Measurements from ENCODE around the gene AURKAIP1.

Gene AURKAIP1

DNA sequence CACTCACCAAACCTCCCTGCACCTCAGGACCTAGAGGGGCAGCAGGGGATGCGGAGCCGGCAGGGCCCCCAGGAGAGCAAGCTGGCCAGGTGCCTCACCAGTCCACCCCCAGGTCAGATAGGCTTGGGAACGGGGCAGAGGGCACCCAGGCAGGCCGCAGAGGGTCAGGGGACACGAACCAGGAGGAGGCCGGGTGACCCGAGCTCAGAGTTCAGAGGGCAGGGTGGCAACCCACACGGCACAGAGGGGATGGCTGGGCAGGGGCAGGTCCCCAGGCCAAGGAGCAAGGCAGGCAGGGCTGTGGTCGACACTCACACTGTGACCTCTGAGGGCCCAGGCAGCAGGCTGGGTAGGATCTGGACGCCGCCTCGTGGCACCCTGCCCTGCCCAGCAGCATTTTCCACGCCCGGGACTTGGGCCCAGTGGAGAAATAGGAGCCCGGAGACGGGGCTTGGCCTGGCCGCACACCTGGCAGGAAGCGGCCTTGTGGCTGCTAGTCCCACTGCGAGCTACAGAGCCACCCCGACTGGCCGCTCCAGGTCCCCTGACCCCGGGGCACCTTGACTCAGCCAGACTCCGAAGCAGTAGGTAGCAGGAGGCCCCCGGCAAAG, 31.1 kb downstream of the AURKAIP1 start:
- Histone ChIP-seq H3K4me3 (replicated peaks; ENCODE audit: low read depth, low read length) (no peak overlapping the region), H3K27me3 (replicated peaks; ENCODE audit: control insufficient read depth, insufficient read depth, low read length) (no peaks in the 10 kb centered on the region), H3K36me3 (ENCODE audit: control insufficient read depth, insufficient read depth, low read length) (peaks cover 4% of the 10 kb centered on the region; the same call in 1 of the 2 replicates)
- TF ChIP-seq, protein P1, sequence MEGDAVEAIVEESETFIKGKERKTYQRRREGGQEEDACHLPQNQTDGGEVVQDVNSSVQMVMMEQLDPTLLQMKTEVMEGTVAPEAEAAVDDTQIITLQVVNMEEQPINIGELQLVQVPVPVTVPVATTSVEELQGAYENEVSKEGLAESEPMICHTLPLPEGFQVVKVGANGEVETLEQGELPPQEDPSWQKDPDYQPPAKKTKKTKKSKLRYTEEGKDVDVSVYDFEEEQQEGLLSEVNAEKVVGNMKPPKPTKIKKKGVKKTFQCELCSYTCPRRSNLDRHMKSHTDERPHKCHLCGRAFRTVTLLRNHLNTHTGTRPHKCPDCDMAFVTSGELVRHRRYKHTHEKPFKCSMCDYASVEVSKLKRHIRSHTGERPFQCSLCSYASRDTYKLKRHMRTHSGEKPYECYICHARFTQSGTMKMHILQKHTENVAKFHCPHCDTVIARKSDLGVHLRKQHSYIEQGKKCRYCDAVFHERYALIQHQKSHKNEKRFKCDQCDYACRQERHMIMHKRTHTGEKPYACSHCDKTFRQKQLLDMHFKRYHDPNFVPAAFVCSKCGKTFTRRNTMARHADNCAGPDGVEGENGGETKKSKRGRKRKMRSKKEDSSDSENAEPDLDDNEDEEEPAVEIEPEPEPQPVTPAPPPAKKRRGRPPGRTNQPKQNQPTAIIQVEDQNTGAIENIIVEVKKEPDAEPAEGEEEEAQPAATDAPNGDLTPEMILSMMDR (IDR thresholded peaks at IDR 0.05; ENCODE audit: insufficient read depth, low read length, poor library complexity, severe bottlenecking), result no peak
- DNase-seq (ENCODE audit: extremely low read depth, insufficient read length), result no peak

GRCh38 chr1:1342584-1343115, 32.4 kb downstream of the AURKAIP1 start:
- Histone ChIP-seq H3K27me3 (replicated peaks; ENCODE audit: control insufficient read depth, insufficient read depth, low read length) (no peaks in the 10 kb centered on the region), H3K36me3 (ENCODE audit: control insufficient read depth, insufficient read depth, low read length) (peaks cover 4% of the 10 kb centered on the region; the same call in 1 of the 2 replicates), H3K4me3 (replicated peaks; ENCODE audit: low read depth, low read length) (no peak overlapping the region)
- DNase-seq (ENCODE audit: extremely low read depth, insufficient read length), result no peak
- TF ChIP-seq, protein P1 (IDR thresholded peaks at IDR 0.05; ENCODE audit: insufficient read depth, low read length, poor library complexity, severe bottlenecking), result no peak

DNA sequence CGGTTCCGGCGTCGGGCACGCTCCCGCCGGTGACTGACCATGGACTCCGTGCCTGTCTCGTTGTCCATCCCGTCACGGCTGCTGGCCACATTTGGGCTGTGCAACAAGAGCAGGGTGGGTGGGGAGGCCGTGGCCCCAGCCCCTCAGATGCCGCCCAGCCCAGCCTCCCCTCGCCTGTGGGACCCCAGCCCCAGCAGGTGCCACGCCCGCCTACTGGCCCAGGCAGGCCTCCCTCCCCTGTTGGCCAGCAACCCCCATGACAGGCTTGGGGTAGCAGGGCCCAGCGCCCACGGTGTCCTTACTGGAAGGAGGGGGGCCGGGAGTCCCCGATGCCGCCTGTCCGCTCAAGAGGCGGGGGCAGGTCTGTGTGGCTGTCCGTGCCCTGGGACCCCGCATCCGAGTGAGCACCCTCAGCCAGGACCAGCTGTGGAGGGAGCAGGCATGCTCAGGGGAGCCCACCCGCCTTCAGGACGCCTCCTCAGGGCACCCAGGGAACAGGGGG, 32.9 kb downstream of the AURKAIP1 start:
- H3K36me3 ChIP-seq (ENCODE audit: control insufficient read depth, insufficient read depth, low read length), result peaks cover 4% of the 10 kb centered on the region; the same call in 1 of the 2 replicates
- no peaks in the 10 kb centered on the region for H3K27me3 ChIP-seq (replicated peaks; ENCODE audit: control insufficient read depth, insufficient read depth, low read length)
- TF ChIP-seq, protein P1 (IDR thresholded peaks at IDR 0.05; ENCODE audit: insufficient read depth, low read length, poor library complexity, severe bottlenecking), result no peak
- no peak overlapping the region for H3K4me3 ChIP-seq (replicated peaks; ENCODE audit: low read depth, low read length)
- no peak for DNase-seq (ENCODE audit: extremely low read depth, insufficient read length)

- no peak for DNase-seq (ENCODE audit: extremely low read depth, insufficient read length)
- Histone ChIP-seq H3K36me3 (ENCODE audit: control insufficient read depth, insufficient read depth, low read length) (peaks cover 4% of the 10 kb centered on the region; the same call in 1 of the 2 replicates), H3K27me3 (replicated peaks; ENCODE audit: control insufficient read depth, insufficient read depth, low read length) (no peaks in the 10 kb centered on the region), H3K4me3 (replicated peaks; ENCODE audit: low read depth, low read length) (no peak overlapping the region)
- TF ChIP-seq, protein P1 (IDR thresholded peaks at IDR 0.05; ENCODE audit: insufficient read depth, low read length, poor library complexity, severe bottlenecking), result no peak
Measured at GRCh38 chr1:1341549-1342021, 33.4 kb downstream of the AURKAIP1 start.

- DNase-seq (ENCODE audit: extremely low read depth, insufficient read length), result no peak
- TF ChIP-seq, protein P1 (IDR thresholded peaks at IDR 0.05; ENCODE audit: insufficient read depth, low read length, poor library complexity, severe bottlenecking), result no peak
- Histone ChIP-seq H3K27me3 (replicated peaks; ENCODE audit: control insufficient read depth, insufficient read depth, low read length) (no peaks in the 10 kb centered on the region), H3K4me3 (replicated peaks; ENCODE audit: low read depth, low read length) (no peak overlapping the region), H3K36me3 (ENCODE audit: control insufficient read depth, insufficient read depth, low read length) (peaks cover 4% of the 10 kb centered on the region; the same call in 1 of the 2 replicates)
Measured at GRCh38 chr1:1340791-1341548, 34.0 kb downstream of the AURKAIP1 start.

Measured in GM06990 (cell line).